Measurements from ENCODE around the gene PLA2R1.
A peak's percentile ranks its signal among the peaks of the same experiment; 100 is the strongest.

Gene PLA2R1

DNA sequence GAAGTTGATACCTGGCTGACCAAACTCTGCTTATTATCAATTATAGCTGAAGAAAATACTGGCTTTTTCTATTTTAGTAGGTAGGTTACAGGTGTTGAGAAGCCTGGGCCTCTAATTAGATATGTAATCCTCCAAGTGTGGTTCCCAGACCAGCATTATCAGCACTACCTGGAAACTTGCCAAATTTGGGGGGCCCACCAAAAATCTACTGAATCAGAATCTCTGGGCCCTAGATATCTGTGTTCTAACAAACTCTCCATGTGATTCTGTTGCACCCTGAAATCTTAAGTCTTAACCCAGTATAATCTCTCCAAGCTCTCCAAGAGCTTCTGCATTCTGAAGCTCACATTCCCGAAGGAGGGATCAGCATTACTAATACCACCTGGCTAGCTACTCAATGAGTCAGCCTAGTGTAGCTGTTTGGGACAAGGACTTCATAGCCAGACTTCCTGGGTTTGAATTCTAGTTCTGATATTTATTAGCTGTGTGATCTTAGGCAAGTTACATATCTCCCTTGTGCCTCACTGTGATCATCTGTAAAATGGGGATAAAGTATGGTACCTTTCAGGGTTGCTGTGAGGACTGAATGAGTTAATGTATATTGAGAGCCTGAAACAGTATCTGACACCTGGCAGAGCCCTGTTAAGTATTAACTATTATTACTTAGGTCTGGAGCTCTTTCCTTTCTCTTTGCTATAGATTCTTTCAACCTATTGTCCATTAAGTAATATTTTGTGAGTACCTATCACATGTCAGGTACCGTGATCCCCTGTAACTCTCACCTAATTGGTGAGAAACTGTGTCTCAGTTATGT is 170.3 kb downstream of the PLA2R1 start:
- DNase-seq: peak; percentile 71

DNA sequence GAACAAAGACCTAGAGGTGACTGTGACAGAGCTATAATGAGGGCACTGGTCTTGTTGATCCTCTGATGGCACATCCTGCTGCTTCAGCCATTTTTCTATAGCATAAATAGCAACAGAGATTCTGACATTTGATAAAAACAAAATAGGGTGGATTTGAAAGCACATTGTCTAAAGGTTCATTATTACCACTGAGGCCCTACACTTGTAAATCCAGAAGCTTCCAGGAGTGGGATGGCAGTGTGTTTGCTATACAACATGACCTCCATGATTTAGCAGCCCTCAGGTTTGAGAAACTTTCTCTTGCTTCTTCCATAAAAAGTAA is 171.2 kb downstream of the PLA2R1 start:
- no peak for DNase-seq

GRCh38 chr2:159890551-159891266 is 171.7 kb downstream of the PLA2R1 start:
- no peak for DNase-seq

- no peak for DNase-seq
These were observed 180.2 kb downstream of the PLA2R1 start for GRCh38 chr2:159882130-159882745.
